DND-41 (cell line): ENCODE data around the gene GPR171.

Source experiments
- ATAC-seq: fragments of 200-7000 bp; cut with Tn5 transposase; 3 replicates; pipeline ENCODE4 v1.9.1; 2021; ENCODE audit warnings: low read depth; ENCODE audit not compliant: insufficient read depth
- DNase-seq: peaks from one replicate; pipeline ENCODE4 v3.0.0-alpha.2; 2020
- H2AFZ ChIP-seq: 2 replicates; pipeline ENCODE4 v1.6.0; 2012; ENCODE audit warnings: low read depth, low read length
- H3K27ac ChIP-seq: 2 replicates; pipeline ENCODE4 v1.5.1; 2012; ENCODE audit warnings: low read length, inconsistent platforms
- H3K27me3 ChIP-seq: fragments of 200-600 bp; sonication (generic); 2 replicates; pipeline ENCODE4 v1.6.0; 2012; ENCODE audit warnings: low read length, mild to moderate bottlenecking, inconsistent platforms; ENCODE audit not compliant: insufficient read depth, poor library complexity
- H3K36me3 ChIP-seq: 2 replicates; pipeline ENCODE4 v1.5.1; 2012; ENCODE audit warnings: low read length, inconsistent platforms; ENCODE audit not compliant: insufficient read depth
- H3K4me1 ChIP-seq: 2 replicates; pipeline ENCODE4 v1.5.1; 2012; ENCODE audit warnings: mild to moderate bottlenecking, low read length; ENCODE audit not compliant: insufficient read depth
- H3K4me2 ChIP-seq: 2 replicates; pipeline ENCODE4 v1.6.0; 2012; ENCODE audit warnings: mild to moderate bottlenecking, moderate library complexity, low read length, inconsistent platforms; ENCODE audit not compliant: insufficient read depth
- H3K4me3 ChIP-seq, 2 experiments: fragments of 200-600 bp in 1 of 2; shearing (Covaris generic) in 1 of 2; 2 replicates each; pipeline ENCODE4 v1.5.1; 2012 to 2016; ENCODE audit warnings: inconsistent platforms in 2 of 2, low read length in 2 of 2, mild to moderate bottlenecking in 2 of 2, low read depth in 1 of 2, moderate library complexity in 1 of 2
- H3K79me2 ChIP-seq: 2 replicates; pipeline ENCODE4 v1.6.0; 2012; ENCODE audit warnings: low read length, inconsistent platforms; ENCODE audit not compliant: insufficient read depth
- H3K9ac ChIP-seq: 2 replicates; pipeline ENCODE4 v1.6.0; 2012; ENCODE audit warnings: low read depth, mild to moderate bottlenecking, inconsistent platforms, low read length, moderate library complexity
- H3K9me3 ChIP-seq: 2 replicates; pipeline ENCODE4 v1.5.1; 2012; ENCODE audit warnings: low read length, moderate library complexity, mild to moderate bottlenecking, inconsistent platforms; ENCODE audit not compliant: insufficient read depth, severe bottlenecking
- H4K20me1 ChIP-seq: 2 replicates; pipeline ENCODE4 v1.6.0; 2012; ENCODE audit warnings: low read length; ENCODE audit not compliant: insufficient read depth
- CTCF ChIP-seq: IDR thresholded peaks from 2 replicates; pipeline ENCODE4 v1.5.1; 2012; ENCODE audit warnings: borderline replicate concordance, low read length, moderate library complexity, mild to moderate bottlenecking; ENCODE audit not compliant: poor library complexity, severe bottlenecking; ENCODE audit errors: extremely low read depth
- EZH2 ChIP-seq: IDR thresholded peaks from 3 replicates; pipeline ENCODE4 v1.6.1; 2012; ENCODE audit warnings: borderline replicate concordance, low read depth, mild to moderate bottlenecking, moderate library complexity, low read length, inconsistent platforms; ENCODE audit not compliant: severe bottlenecking

GPR171 gene

DNA sequence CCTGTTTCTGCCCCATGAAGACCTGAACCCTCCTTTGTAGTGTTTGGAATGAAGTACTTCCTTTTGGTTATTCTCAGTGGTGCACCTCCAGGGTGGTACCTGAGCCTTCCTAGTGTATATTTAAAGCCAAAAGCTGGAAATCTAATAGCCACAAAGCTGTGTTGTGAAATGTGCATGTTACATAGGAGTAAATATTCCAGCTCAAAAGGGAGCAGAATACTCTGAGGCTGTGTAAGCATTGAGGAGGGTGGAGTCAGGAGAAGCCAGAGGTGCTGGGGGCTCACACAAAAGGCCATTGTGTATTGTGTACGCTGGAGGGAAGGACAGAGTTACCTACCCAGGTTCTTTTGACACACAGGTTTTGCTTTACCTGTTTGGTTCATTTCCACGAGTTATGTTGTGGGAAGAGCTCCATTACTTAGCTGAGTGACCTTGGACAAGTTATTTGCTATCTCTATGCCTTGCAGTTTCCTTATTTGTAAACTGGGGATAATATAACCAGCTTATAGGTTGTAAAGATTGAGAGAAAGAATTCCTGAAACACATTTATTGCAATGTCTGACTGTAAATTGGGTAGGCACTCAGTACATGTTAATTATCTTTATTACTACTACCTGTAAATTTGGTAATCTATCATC lies 24.7 kb downstream of the GPR171 start:
- Histone ChIP-seq H3K4me1 (no peaks in the 10 kb centered on the region), H3K9ac (no peak overlapping the region), H3K27ac (no peak overlapping the region), H3K27me3 (no peaks in the 10 kb centered on the region), H3K4me2 (no peak overlapping the region), H3K79me2 (no peaks in the 10 kb centered on the region), H3K4me3 (no peak overlapping the region), H2AFZ (no peak overlapping the region), H3K36me3 (no peaks in the 10 kb centered on the region), H4K20me1 (no peaks in the 10 kb centered on the region), H3K9me3 (no peaks in the 10 kb centered on the region)
- ATAC-seq (no peak), DNase-seq (no peak)
- TF ChIP-seq CTCF (no peak), EZH2 (no peak)

- no peak overlapping the region for H3K9ac ChIP-seq
- no peak overlapping the region for H3K4me2 ChIP-seq
- H3K27ac ChIP-seq = no peak overlapping the region
- H3K4me1 ChIP-seq = peaks cover 20% of the 10 kb centered on the region
- H3K4me3 ChIP-seq = no peak overlapping the region
- TF ChIP-seq EZH2 = no peak
- no peak for TF ChIP-seq CTCF
- H4K20me1 ChIP-seq = no peaks in the 10 kb centered on the region
- H3K27me3 ChIP-seq = no peaks in the 10 kb centered on the region
- no peak for DNase-seq
- ATAC-seq = no peak
- no peaks in the 10 kb centered on the region for H3K79me2 ChIP-seq
- no peaks in the 10 kb centered on the region for H3K36me3 ChIP-seq
- no peak overlapping the region for H2AFZ ChIP-seq
- no peaks in the 10 kb centered on the region for H3K9me3 ChIP-seq
These were observed 27.1 kb downstream of the GPR171 start for GRCh38 chr3:151175952-151176351.

DNA sequence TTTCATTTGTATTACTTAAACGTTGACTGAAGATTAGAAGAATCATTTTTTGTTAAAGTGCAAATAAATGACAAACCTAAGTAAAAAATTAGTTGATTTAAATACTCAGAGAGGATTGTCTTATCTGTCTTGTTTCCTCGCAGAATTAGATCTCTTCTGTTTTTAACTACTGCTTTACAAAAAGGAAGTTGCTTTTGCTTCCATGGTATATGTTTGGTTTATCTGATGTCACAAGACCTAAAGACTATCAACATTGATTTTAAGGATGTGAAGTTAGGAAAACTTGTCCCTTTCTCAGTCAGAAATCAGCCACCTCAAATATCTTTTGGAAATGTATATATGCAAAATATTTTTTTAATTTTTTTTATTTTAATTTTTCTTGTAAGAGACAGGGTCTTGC lies 28.7 kb downstream of the GPR171 start:
- DNase-seq = no peak
- no peak overlapping the region for H3K27ac ChIP-seq
- H3K79me2 ChIP-seq = no peaks in the 10 kb centered on the region
- H3K4me2 ChIP-seq = no peak overlapping the region
- H3K36me3 ChIP-seq = no peaks in the 10 kb centered on the region
- no peak overlapping the region for H2AFZ ChIP-seq
- no peak for ATAC-seq
- H3K4me1 ChIP-seq = peaks cover 34% of the 10 kb centered on the region
- no peak overlapping the region for H3K9ac ChIP-seq
- no peak overlapping the region for H3K4me3 ChIP-seq
- H3K27me3 ChIP-seq = no peaks in the 10 kb centered on the region
- TF ChIP-seq CTCF (no peak), EZH2 (no peak)
- no peaks in the 10 kb centered on the region for H3K9me3 ChIP-seq
- no peaks in the 10 kb centered on the region for H4K20me1 ChIP-seq
